ENCODE data around the gene SMG6.

- TF ChIP-seq CTCF (IDR thresholded peaks at IDR 0.05) = peak; percentile 55 to 68 (median 65)
- TF ChIP-seq POLR2A (IDR thresholded peaks at IDR 0.05) = no peak
- peak in 1 of 4 donors; percentile 8 for TF ChIP-seq POLR2AphosphoS5 (IDR thresholded peaks at IDR 0.05)
- TF ChIP-seq EP300 (IDR thresholded peaks at IDR 0.05) = no peak
These were observed 208.6 kb downstream of the SMG6 start for GRCh38 chr17:2094891-2095535.

Measured in sigmoid colon (tissue), 4 donors.